Liver (tissue), 9 donors: ENCODE results near the gene TMPRSS5. TPM values are rescaled to one million over a fixed set of nuclear protein-coding genes. Genes with fewer than 3 reads are reported as not detected.

ENCODE experiments used
- DNase-seq: peaks from one replicate; pipeline ENCODE4 v3.0.0-alpha.2; 2017; ENCODE audit warnings: low spot score
- H3K27ac ChIP-seq, 2 donors: one replicate each; pipeline ENCODE4 v1.7.0; 2013; ENCODE audit warnings: inconsistent platforms in 2 of 2, low read length in 2 of 2, control low read depth in 1 of 2, low read depth in 1 of 2, mild to moderate bottlenecking in 1 of 2
- H3K27me3 ChIP-seq, 4 donors: one replicate each; pipeline versions ENCODE4 v1.6.1 to v1.7.0; 2013; ENCODE audit warnings: low read length in 3 of 4, inconsistent platforms in 1 of 4, mild to moderate bottlenecking in 1 of 4, moderate library complexity in 1 of 4; ENCODE audit not compliant: control insufficient read depth in 4 of 4, insufficient read depth in 4 of 4
- H3K36me3 ChIP-seq, 4 donors: one replicate each; pipeline versions ENCODE4 v1.6.1 to v1.7.0; 2013; ENCODE audit warnings: low read length in 3 of 4, mild to moderate bottlenecking in 3 of 4, low read depth in 1 of 4, moderate library complexity in 1 of 4; ENCODE audit not compliant: control insufficient read depth in 4 of 4, insufficient read depth in 3 of 4
- H3K4me1 ChIP-seq, 4 donors: one replicate each; pipeline versions ENCODE4 v1.6.1 to v1.7.0; 2013; ENCODE audit warnings: low read length in 3 of 4, mild to moderate bottlenecking in 3 of 4, moderate library complexity in 1 of 4; ENCODE audit not compliant: control insufficient read depth in 4 of 4, insufficient read depth in 4 of 4
- H3K4me3 ChIP-seq, 3 donors: one replicate each; pipeline versions ENCODE4 v1.6.1 to v1.7.0; 2013; ENCODE audit warnings: low read length in 3 of 3, control low read depth in 1 of 3, low read depth in 1 of 3, mild to moderate bottlenecking in 1 of 3
- H3K9ac ChIP-seq, 2 donors: one replicate each; pipeline ENCODE4 v1.7.0; 2013; ENCODE audit warnings: low read length in 2 of 2, mild to moderate bottlenecking in 2 of 2, moderate library complexity in 2 of 2, control low read depth in 1 of 2, low read depth in 1 of 2
- H3K9me3 ChIP-seq, 4 donors: one replicate each; pipeline versions ENCODE4 v1.6.1 to v1.7.0; 2013; ENCODE audit warnings: low read length in 3 of 4; ENCODE audit not compliant: control insufficient read depth in 4 of 4
- ATF3 ChIP-seq: IDR thresholded peaks from 2 replicates; pipeline ENCODE4 v1.6.1; 2016; ENCODE audit warnings: antibody characterized with exemption
- CTCF ChIP-seq: fragments of 150-350 bp; IDR thresholded peaks from 2 replicates; pipeline ENCODE4 v1.5.1; 2017; ENCODE audit warnings: improper control_type of control experiment, low read depth, low read length; ENCODE audit not compliant: missing input control
- FOXA1 ChIP-seq: IDR thresholded peaks from 2 replicates; pipeline ENCODE4 v1.6.1; 2016; ENCODE audit warnings: antibody characterized with exemption
- FOXA2 ChIP-seq: IDR thresholded peaks from 2 replicates; pipeline ENCODE4 v1.6.1; 2016; ENCODE audit warnings: antibody characterized with exemption
- GABPA ChIP-seq, 2 donors: IDR thresholded peaks in 1 of 2; conservative IDR thresholded peaks in 1 of 2; 2 replicates each; pipeline ENCODE4 v1.6.1; 2016; ENCODE audit warnings: antibody characterized with exemption in 2 of 2, mild to moderate bottlenecking in 1 of 2, moderate library complexity in 1 of 2
- HNF4A ChIP-seq, 2 donors: conservative IDR thresholded peaks; 2 replicates each; pipeline ENCODE4 v1.6.1; 2016; ENCODE audit warnings: antibody characterized with exemption in 2 of 2, mild to moderate bottlenecking in 2 of 2
- HNF4G ChIP-seq: IDR thresholded peaks from 2 replicates; pipeline ENCODE4 v1.6.1; 2016; ENCODE audit warnings: antibody characterized with exemption
- JUND ChIP-seq, 2 donors: IDR thresholded peaks; 2 replicates each; pipeline ENCODE4 v1.6.1; 2016; ENCODE audit warnings: antibody characterized with exemption in 2 of 2
- MAX ChIP-seq: IDR thresholded peaks from 2 replicates; pipeline ENCODE4 v1.6.1; 2016; ENCODE audit warnings: antibody characterized with exemption
- NR2F2 ChIP-seq: IDR thresholded peaks from 2 replicates; pipeline ENCODE4 v1.6.1; 2016; ENCODE audit warnings: antibody characterized with exemption
- RAD21 ChIP-seq, 2 donors: IDR thresholded peaks; 2 replicates each; pipeline ENCODE4 v1.6.1; 2016; ENCODE audit warnings: antibody characterized with exemption in 2 of 2, mild to moderate bottlenecking in 2 of 2
- SP1 ChIP-seq: IDR thresholded peaks from 2 replicates; pipeline ENCODE4 v1.6.1; 2018; ENCODE audit warnings: antibody characterized with exemption, mild to moderate bottlenecking
- TAF1 ChIP-seq: conservative IDR thresholded peaks from 2 replicates; pipeline ENCODE4 v1.6.1; 2016; ENCODE audit warnings: antibody characterized with exemption, mild to moderate bottlenecking
- YY1 ChIP-seq: IDR thresholded peaks from 2 replicates; pipeline ENCODE4 v1.6.1; 2016; ENCODE audit warnings: antibody characterized with exemption, mild to moderate bottlenecking
- WGBS: extraction: QIAGEN DNeasy Blood & Tissue Kit; methylation state at CpG from one replicate; pipeline ENCODE4 v1.1.7; 2013; 5-methylcytosine and 5-hydroxymethylcytosine counted together
- polyA plus RNA-seq, 2 donors: library from polyadenylated mRNA; stranded (reverse) in 1 of 2; unstranded in 1 of 2; fragments of 200-250 nt in 1 of 2; fragments of >200 nt in 1 of 2; fragmentation: Nextera tagmentation in 1 of 2; extraction: Ambion mirVana in 1 of 2; gene quantifications; one replicate each; pipeline versions ENCODE4 v1.2.1 to v1.2.3, GENCODE V29; 2013 to 2015
- total RNA-seq, 2 donors: library from RNA; depleted of rRNA; stranded (reverse); fragments of >200 nt; gene quantifications; one replicate each; pipeline ENCODE4 v1.2.3, GENCODE V29; 2014
- TF ChIP-seq, protein P1 (sequence below): IDR thresholded peaks from 2 replicates; pipeline ENCODE4 v1.6.1; 2016; ENCODE audit warnings: antibody characterized with exemption
- donor health status: healthy.
- donor health status: healthy.
- donor health status: healthy.
- donor health status: healthy.
- donor health status: healthy.

TMPRSS5 gene
- total and polyA plus RNA-seq, 4 donors: 0.05 to 0.39 (median 0.17) TPM

- 70% methylated on average over 7 of the region's 7 CpGs for WGBS
- H3K9me3 ChIP-seq: no peaks in the 10 kb centered on the region
- H3K27ac ChIP-seq: no peak overlapping the region
- no peak for DNase-seq
- no peak overlapping the region for H3K9ac ChIP-seq
- H3K4me3 ChIP-seq: no peak overlapping the region
- no peaks in the 10 kb centered on the region for H3K36me3 ChIP-seq
- H3K27me3 ChIP-seq: no peaks in the 10 kb centered on the region
- no peak for TF ChIP-seq YY1
- no peak for TF ChIP-seq HNF4G
- no peak for TF ChIP-seq FOXA2
- TF ChIP-seq, protein P1, sequence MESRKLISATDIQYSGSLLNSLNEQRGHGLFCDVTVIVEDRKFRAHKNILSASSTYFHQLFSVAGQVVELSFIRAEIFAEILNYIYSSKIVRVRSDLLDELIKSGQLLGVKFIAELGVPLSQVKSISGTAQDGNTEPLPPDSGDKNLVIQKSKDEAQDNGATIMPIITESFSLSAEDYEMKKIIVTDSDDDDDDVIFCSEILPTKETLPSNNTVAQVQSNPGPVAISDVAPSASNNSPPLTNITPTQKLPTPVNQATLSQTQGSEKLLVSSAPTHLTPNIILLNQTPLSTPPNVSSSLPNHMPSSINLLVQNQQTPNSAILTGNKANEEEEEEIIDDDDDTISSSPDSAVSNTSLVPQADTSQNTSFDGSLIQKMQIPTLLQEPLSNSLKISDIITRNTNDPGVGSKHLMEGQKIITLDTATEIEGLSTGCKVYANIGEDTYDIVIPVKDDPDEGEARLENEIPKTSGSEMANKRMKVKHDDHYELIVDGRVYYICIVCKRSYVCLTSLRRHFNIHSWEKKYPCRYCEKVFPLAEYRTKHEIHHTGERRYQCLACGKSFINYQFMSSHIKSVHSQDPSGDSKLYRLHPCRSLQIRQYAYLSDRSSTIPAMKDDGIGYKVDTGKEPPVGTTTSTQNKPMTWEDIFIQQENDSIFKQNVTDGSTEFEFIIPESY: no peak
- H3K4me1 ChIP-seq: no peaks in the 10 kb centered on the region
These were observed 63.0 kb downstream of the TMPRSS5 start for GRCh38 chr11:113643006-113643585.

GRCh38 chr11:113642090-113642489, 64.0 kb downstream of the TMPRSS5 start:
- no peak for DNase-seq
- 93% methylated on average over 1 of the region's 1 CpG for WGBS
- H3K27me3 ChIP-seq: no peaks in the 10 kb centered on the region

More at GRCh38 chr11:113642090-113642489, 64.0 kb downstream of the TMPRSS5 start:
- no peaks in the 10 kb centered on the region for H3K9me3 ChIP-seq
- no peaks in the 10 kb centered on the region for H3K4me1 ChIP-seq
- no peak overlapping the region for H3K4me3 ChIP-seq
- H3K9ac ChIP-seq: no peak overlapping the region
- TF ChIP-seq TAF1 (no peak), GABPA (IDR thresholded peaks at IDR 0.05 in 1 of 2, conservative IDR thresholded peaks at IDR 0.05 in 1 of 2) (no peak), CTCF (no peak), YY1 (no peak), FOXA2 (no peak), JUND (IDR thresholded peaks at IDR 0.05) (no peak), SP1 (no peak), RAD21 (IDR thresholded peaks at IDR 0.05) (no peak), HNF4A (conservative IDR thresholded peaks at IDR 0.05) (no peak), NR2F2 (no peak), HNF4G (no peak), MAX (no peak), FOXA1 (no peak), ATF3 (no peak)
- TF ChIP-seq, protein P1: no peak
- no peak overlapping the region for H3K27ac ChIP-seq
- H3K36me3 ChIP-seq: no peaks in the 10 kb centered on the region
